Spleen (tissue), 11 donors: ENCODE measurements around the gene UMPS. TPM values are rescaled to one million over a fixed set of nuclear protein-coding genes. Genes with fewer than 3 reads are reported as not detected.
"Not testable (repeated sequence)": the region's sequence is repeated elsewhere in the genome, so short reads cannot be mapped to it uniquely, and the experiment has no call there.

Experiments
- DNase-seq: peaks from one replicate; pipeline ENCODE4 v3.0.0-alpha.2; 2020
- H3K27ac ChIP-seq, 8 donors: fragments of 200-600 bp; sonication (generic) in 7 of 8; 1 replicate in 4 of 8; 2 replicates in 4 of 8; pipeline versions ENCODE4 v1.5.0 to v1.8.0; 2016 to 2021; ENCODE audit warnings: inconsistent platforms in 4 of 8, mild to moderate bottlenecking in 4 of 8, moderate library complexity in 1 of 8
- H3K27me3 ChIP-seq, 7 donors: fragments of 200-600 bp; sonication (generic) in 6 of 7; replicated peaks in 1 of 7; 1 replicate in 4 of 7; 2 replicates in 3 of 7; pipeline versions ENCODE4 v1.5.0 to v1.8.0; 2016 to 2021; ENCODE audit warnings: inconsistent platforms in 3 of 7, mild to moderate bottlenecking in 1 of 7
- H3K36me3 ChIP-seq, 6 donors: fragments of 200-600 bp; sonication (generic) in 5 of 6; 1 replicate in 4 of 6; 2 replicates in 2 of 6; pipeline versions ENCODE4 v1.5.0 to v1.8.0; 2016 to 2021; ENCODE audit warnings: inconsistent platforms in 2 of 6
- H3K4me1 ChIP-seq, 6 donors: fragments of 200-600 bp; sonication (generic) in 5 of 6; 1 replicate in 3 of 6; 2 replicates in 3 of 6; pipeline versions ENCODE4 v1.5.0 to v1.8.0; 2016 to 2021; ENCODE audit warnings: inconsistent platforms in 3 of 6
- H3K4me3 ChIP-seq, 8 donors: fragments of 200-600 bp; sonication (generic) in 7 of 8; 1 replicate in 4 of 8; 2 replicates in 4 of 8; pipeline versions ENCODE4 v1.5.0 to v1.8.0; 2016 to 2021; ENCODE audit warnings: inconsistent platforms in 4 of 8, mild to moderate bottlenecking in 4 of 8, moderate library complexity in 2 of 8
- H3K9me3 ChIP-seq, 8 donors: fragments of 200-600 bp; sonication (generic) in 7 of 8; 1 replicate in 4 of 8; 2 replicates in 4 of 8; pipeline versions ENCODE4 v1.5.0 to v1.8.0; 2016 to 2021; ENCODE audit warnings: inconsistent platforms in 4 of 8
- POLR2A ChIP-seq, 3 donors: fragments of 450-650 bp; IDR thresholded peaks; one replicate each; pipeline ENCODE4 v1.5.1; 2017; ENCODE audit warnings: antibody characterized with exemption in 3 of 3, mild to moderate bottlenecking in 1 of 3
- POLR2AphosphoS5 ChIP-seq, 3 donors: sonication (generic); formaldehyde crosslinking; IDR thresholded peaks; one replicate each; pipeline ENCODE4 v1.5.1; 2017; ENCODE audit warnings: antibody characterized with exemption in 3 of 3
- WGBS, 5 donors: extraction: QIAGEN DNeasy Blood & Tissue Kit in 3 of 5; methylation state at CpG; one replicate each; pipeline versions ENCODE4 v1.1.5 to v1.1.7; 2013 to 2018; 5-methylcytosine and 5-hydroxymethylcytosine counted together
- intact Hi-C: fragments of 100-400 bp; cut with DNase I; formaldehyde crosslinking; loops from one replicate; pipeline ENCODE4 v1.15.0; 2023; ENCODE audit warnings: low total_unique reads
- polyA plus RNA-seq, 3 donors: library from polyadenylated mRNA; stranded (reverse); fragments of 200-250 nt; gene quantifications; one replicate each; pipeline ENCODE4 v1.2.1, GENCODE V29; 2013
- total RNA-seq, 7 donors: library from RNA; depleted of rRNA in 3 of 7; stranded (reverse); fragments of >200 nt in 3 of 7; fragmentation: NEBNext Ultra II Directional in 4 of 7; extraction: Animal tissue kit (Norgen Biotek cat#: 25700) in 4 of 7; gene quantifications; one replicate each; pipeline versions ENCODE4 v1.1.0 to v1.2.1, GENCODE V29; 2016 to 2021
- TF ChIP-seq, protein P1 (sequence below), 11 experiments: fragments of 200-600 bp in 7 of 11; fragments of 450-650 bp in 4 of 11; sonication (generic) in 4 of 11; IDR thresholded peaks in 8 of 11; conservative IDR thresholded peaks in 3 of 11; 1 replicate in 7 of 11; 2 replicates in 4 of 11; pipeline versions ENCODE4 v1.4.0 to v1.8.0; 2016 to 2021; ENCODE audit warnings: antibody characterized with exemption in 11 of 11, inconsistent platforms in 4 of 11, mild to moderate bottlenecking in 1 of 11
- donor health status: healthy with polysubstance abuse.
- donor health status: DM: no; HTN: no; CAD: no; lungs with moderate emphysema.
- donor health status: DM: no; HTN: no; CAD: no.
- donor health status: Bipolar disorder and iron deficiency.
- donor health status: healthy.
- donor health status: DM: no; HTN: no; CAD: no.
- donor health status: DM: yes; HTN: yes; CAD: no.

Gene UMPS
- total and polyA plus RNA-seq, 10 donors: 11.2 to 41.8 (median 26.4) TPM

DNA sequence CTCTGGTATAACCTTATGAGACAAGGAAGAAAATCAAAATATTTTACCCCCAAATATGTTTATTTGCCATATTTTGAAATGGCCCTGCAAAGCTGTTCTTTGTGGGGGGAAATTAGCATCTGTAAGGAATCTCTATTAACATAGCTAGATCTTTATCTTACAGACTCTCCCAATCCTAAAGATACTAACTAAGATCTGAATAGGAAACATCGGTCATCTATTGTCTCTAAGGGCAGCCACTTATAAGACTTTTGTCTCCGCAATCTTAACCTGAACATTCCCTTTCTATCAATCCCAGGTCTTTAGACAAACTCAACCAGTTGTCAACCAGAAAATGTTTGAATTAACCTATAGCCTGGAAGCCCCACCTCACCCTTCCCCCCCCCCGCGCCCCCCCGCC is 21.2 kb downstream of the UMPS start:
- no peaks in the 10 kb centered on the region for H3K4me1 ChIP-seq
- intact Hi-C loops: no loop called here
- peaks cover 0 to 16% (median 3%) of the 10 kb centered on the region in 6 donors for H3K36me3 ChIP-seq
- DNase-seq: no peak
- no peaks in the 10 kb centered on the region for H3K9me3 ChIP-seq
- H3K4me3 ChIP-seq: no peak overlapping the region
- H3K27me3 ChIP-seq: no peaks in the 10 kb centered on the region
- TF ChIP-seq, protein P1, sequence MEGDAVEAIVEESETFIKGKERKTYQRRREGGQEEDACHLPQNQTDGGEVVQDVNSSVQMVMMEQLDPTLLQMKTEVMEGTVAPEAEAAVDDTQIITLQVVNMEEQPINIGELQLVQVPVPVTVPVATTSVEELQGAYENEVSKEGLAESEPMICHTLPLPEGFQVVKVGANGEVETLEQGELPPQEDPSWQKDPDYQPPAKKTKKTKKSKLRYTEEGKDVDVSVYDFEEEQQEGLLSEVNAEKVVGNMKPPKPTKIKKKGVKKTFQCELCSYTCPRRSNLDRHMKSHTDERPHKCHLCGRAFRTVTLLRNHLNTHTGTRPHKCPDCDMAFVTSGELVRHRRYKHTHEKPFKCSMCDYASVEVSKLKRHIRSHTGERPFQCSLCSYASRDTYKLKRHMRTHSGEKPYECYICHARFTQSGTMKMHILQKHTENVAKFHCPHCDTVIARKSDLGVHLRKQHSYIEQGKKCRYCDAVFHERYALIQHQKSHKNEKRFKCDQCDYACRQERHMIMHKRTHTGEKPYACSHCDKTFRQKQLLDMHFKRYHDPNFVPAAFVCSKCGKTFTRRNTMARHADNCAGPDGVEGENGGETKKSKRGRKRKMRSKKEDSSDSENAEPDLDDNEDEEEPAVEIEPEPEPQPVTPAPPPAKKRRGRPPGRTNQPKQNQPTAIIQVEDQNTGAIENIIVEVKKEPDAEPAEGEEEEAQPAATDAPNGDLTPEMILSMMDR (IDR thresholded peaks at IDR 0.05 in 8 of 11, conservative IDR thresholded peaks at IDR 0.05 in 3 of 11): no peak
- no peak for TF ChIP-seq POLR2A (IDR thresholded peaks at IDR 0.05)
- TF ChIP-seq POLR2AphosphoS5 (IDR thresholded peaks at IDR 0.05): no peak
- WGBS, 5 donors: 71 to 76% (median 74%) methylated on average over 5 of the region's 5 CpGs
- no peak overlapping the region for H3K27ac ChIP-seq

DNA sequence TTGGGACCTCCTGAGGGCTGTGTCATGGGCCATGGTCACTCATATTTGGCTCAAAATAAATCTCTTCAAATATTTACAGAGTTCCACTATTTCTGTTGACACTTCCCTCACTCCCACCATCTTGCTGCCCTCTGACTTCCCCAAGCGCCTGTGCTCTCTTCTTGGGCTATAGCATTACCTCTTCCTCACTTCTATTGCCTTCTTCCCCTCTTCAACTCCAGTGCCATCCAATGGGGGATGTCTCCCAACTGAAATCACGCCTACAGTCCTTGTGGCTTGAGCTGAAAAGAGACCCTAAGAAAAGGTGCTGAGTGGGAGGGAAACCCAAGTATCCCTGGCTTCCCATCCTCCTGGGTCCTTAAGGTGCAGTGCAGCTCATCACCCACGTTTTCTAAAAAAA is 21.8 kb downstream of the UMPS start:
- H3K9me3 ChIP-seq: no peaks in the 10 kb centered on the region
- peaks cover 0 to 10% (median 1%) of the 10 kb centered on the region in 6 donors for H3K36me3 ChIP-seq
- DNase-seq: no peak
- no peaks in the 10 kb centered on the region for H3K27me3 ChIP-seq
- no peaks in the 10 kb centered on the region for H3K4me1 ChIP-seq
- intact Hi-C loops: no loop called here
- H3K4me3 ChIP-seq: no peak overlapping the region
- TF ChIP-seq POLR2A (IDR thresholded peaks at IDR 0.05) (no peak), POLR2AphosphoS5 (IDR thresholded peaks at IDR 0.05) (no peak)
- TF ChIP-seq, protein P1 (IDR thresholded peaks at IDR 0.05 in 8 of 11, conservative IDR thresholded peaks at IDR 0.05 in 3 of 11): no peak
- 82 to 94% (median 85%) methylated on average over 3 of the region's 3 CpGs for whole genome bisulfite sequencing, 5 donors
- H3K27ac ChIP-seq: no peak overlapping the region

DNA sequence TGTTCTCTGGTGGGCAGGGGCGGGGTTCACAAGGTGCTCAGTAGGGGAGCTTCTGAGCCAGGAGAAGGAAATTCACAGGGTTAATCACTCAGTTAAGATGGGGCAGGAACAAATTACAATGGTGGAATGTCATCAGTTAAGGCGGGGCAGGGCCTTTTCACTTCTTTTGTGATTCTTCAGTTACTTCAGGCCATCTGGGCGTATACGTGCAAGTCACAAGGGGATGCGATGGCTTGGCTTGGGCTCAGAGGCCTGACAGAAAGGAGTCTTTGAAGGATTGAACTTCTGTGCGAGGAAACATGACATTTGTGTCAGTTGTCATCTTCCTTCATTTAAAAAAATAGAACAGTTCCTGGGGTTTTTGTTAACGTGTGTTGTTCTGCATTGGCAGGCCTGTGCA is 27.7 kb downstream of the UMPS start:
- H3K36me3 ChIP-seq, DNase-seq, intact Hi-C loops, H3K4me3 ChIP-seq, H3K9me3 ChIP-seq, H3K27me3 ChIP-seq, H3K27ac ChIP-seq: not testable (repeated sequence)
- peaks cover 6 to 19% (median 12%) of the 10 kb centered on the region in 6 donors for H3K4me1 ChIP-seq
- 85 to 92% (median 88%) methylated on average over 6 to 7 of the region's 7 CpGs for WGBS, 5 donors

DNA sequence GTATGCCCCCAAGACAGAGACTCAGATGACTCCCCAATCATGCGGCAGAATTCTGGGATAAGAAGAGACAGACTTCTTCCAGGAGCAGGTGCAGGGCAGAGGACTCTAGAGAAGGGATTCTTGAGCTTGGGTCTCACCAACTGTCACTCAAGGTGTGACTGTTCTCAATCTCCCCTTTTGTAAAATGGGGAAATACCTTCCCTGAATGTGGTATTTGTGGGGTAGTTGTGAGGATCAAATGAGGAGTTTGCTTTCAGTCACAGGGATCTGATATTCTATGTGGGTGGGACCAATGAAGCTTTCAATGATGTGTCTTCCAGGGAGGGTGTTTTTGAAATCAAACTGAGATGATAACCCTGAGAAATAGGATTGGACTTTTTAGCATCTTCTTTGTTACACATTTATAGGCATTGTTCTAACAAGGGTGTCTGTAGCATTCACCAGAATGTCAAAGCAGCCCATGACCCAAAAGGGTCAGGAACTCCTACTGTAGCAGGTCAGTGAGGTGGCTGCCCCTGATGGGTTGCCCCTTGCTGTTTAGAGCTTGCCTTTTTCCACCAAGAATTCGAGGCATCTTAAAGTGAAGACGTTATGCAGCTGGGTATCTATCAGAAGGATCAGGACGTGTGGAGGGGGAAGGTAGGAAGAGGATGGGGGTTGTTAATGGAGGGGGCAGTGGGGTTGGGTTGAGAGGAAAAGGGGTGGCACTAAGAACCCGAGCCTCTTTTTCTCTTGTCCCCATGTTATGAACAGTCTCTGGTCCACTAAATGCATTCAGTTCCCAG is 28.8 kb downstream of the UMPS start:
- Histone ChIP-seq H3K27ac (no peak overlapping the region), H3K4me3 (no peak overlapping the region), H3K9me3 (no peaks in the 10 kb centered on the region), H3K27me3 (no peaks in the 10 kb centered on the region), H3K4me1 (peaks cover 6 to 19% (median 12%) of the 10 kb centered on the region in 6 donors), H3K36me3 (peaks cover 0 to 13% (median 9%) of the 10 kb centered on the region in 6 donors)
- WGBS, 5 donors: 73 to 77% (median 75%) methylated on average over 5 of the region's 5 CpGs
- TF ChIP-seq, protein P1 (IDR thresholded peaks at IDR 0.05 in 8 of 11, conservative IDR thresholded peaks at IDR 0.05 in 3 of 11): no peak
- TF ChIP-seq POLR2AphosphoS5 (IDR thresholded peaks at IDR 0.05): no peak
- no peak for TF ChIP-seq POLR2A (IDR thresholded peaks at IDR 0.05)
- intact Hi-C loops: no loop called here
- no peak for DNase-seq
